ENCODE data around the gene KLK1.
"Not testable (repeated sequence)": the region's sequence is repeated elsewhere in the genome, so short reads cannot be mapped to it uniquely, and the experiment has no call there.

The KLK1 gene

GRCh38 chr19:50796634-50797428 is 26.8 kb downstream of the KLK1 start:
- no peak for DNase-seq
- in situ Hi-C loops (cut with HindIII; ENCODE audit: low pct_ligation_motif_present, low pct_unique_long_range_greater_than_20kb, low sequenced_read_pairs) = no loop called here

- DNase-seq = no peak
- in situ Hi-C loops (cut with HindIII; ENCODE audit: low pct_ligation_motif_present, low pct_unique_long_range_greater_than_20kb, low sequenced_read_pairs) = no loop called here
Observed at GRCh38 chr19:50796128-50796633, 27.4 kb downstream of the KLK1 start.

GRCh38 chr19:50795664-50796073 is 27.9 kb downstream of the KLK1 start:
- DNase-seq = no peak
- in situ Hi-C loops (cut with HindIII; ENCODE audit: low pct_ligation_motif_present, low pct_unique_long_range_greater_than_20kb, low sequenced_read_pairs) = no loop called here

GRCh38 chr19:50794876-50795663 is 28.5 kb downstream of the KLK1 start:
- in situ Hi-C loops (cut with HindIII; ENCODE audit: low pct_ligation_motif_present, low pct_unique_long_range_greater_than_20kb, low sequenced_read_pairs) = no loop called here
- no peak for DNase-seq

GRCh38 chr19:50794074-50794875 is 29.3 kb downstream of the KLK1 start:
- DNase-seq = no peak
- in situ Hi-C loops (cut with HindIII; ENCODE audit: low pct_ligation_motif_present, low pct_unique_long_range_greater_than_20kb, low sequenced_read_pairs) = no loop called here

GRCh38 chr19:50793558-50794065 is 30.0 kb downstream of the KLK1 start:
- DNase-seq = no peak
- in situ Hi-C loops (cut with HindIII; ENCODE audit: low pct_ligation_motif_present, low pct_unique_long_range_greater_than_20kb, low sequenced_read_pairs) = no loop called here

- in situ Hi-C loops (cut with HindIII; ENCODE audit: low pct_ligation_motif_present, low pct_unique_long_range_greater_than_20kb, low sequenced_read_pairs) = no loop called here
- no peak for DNase-seq
Observed at GRCh38 chr19:50792272-50793250, 31.0 kb downstream of the KLK1 start.

- in situ Hi-C loops (cut with HindIII; ENCODE audit: low pct_ligation_motif_present, low pct_unique_long_range_greater_than_20kb, low sequenced_read_pairs) = no loop called here
- no peak for DNase-seq
Observed at GRCh38 chr19:50791594-50792271, 31.9 kb downstream of the KLK1 start.

GRCh38 chr19:50790922-50791467 is 32.6 kb downstream of the KLK1 start:
- in situ Hi-C loops (cut with HindIII; ENCODE audit: low pct_ligation_motif_present, low pct_unique_long_range_greater_than_20kb, low sequenced_read_pairs) = no loop called here
- DNase-seq = no peak

GRCh38 chr19:50790396-50790795 is 33.2 kb downstream of the KLK1 start, which contains the start of gene ACP4:
Gene ACP4 (plus strand): TSS chr19:50790415. CDS start chr19:50790415, 0 bp downstream.
- in situ Hi-C loops (cut with HindIII; ENCODE audit: low pct_ligation_motif_present, low pct_unique_long_range_greater_than_20kb, low sequenced_read_pairs) = no loop called here

GRCh38 chr19:50785329-50785728 is 38.3 kb downstream of the KLK1 start:
- in situ Hi-C loops (cut with HindIII; ENCODE audit: low pct_ligation_motif_present, low pct_unique_long_range_greater_than_20kb, low sequenced_read_pairs) = no loop called here
- no peak for DNase-seq

More at GRCh38 chr19:50790396-50790795, 33.2 kb downstream of the KLK1 start, which contains the start of gene ACP4:
- DNase-seq = no peak

- in situ Hi-C loops (cut with HindIII; ENCODE audit: low pct_ligation_motif_present, low pct_unique_long_range_greater_than_20kb, low sequenced_read_pairs) = no loop called here
- no peak for DNase-seq
Observed at GRCh38 chr19:50784710-50785109, 38.9 kb downstream of the KLK1 start.

GRCh38 chr19:50783848-50784152 is 39.8 kb downstream of the KLK1 start:
- in situ Hi-C loops (cut with HindIII; ENCODE audit: low pct_ligation_motif_present, low pct_unique_long_range_greater_than_20kb, low sequenced_read_pairs); DNase-seq: not testable (repeated sequence)

- in situ Hi-C loops (cut with HindIII; ENCODE audit: low pct_ligation_motif_present, low pct_unique_long_range_greater_than_20kb, low sequenced_read_pairs) = no loop called here
- no peak for DNase-seq
Observed at GRCh38 chr19:50780753-50781435, 42.7 kb downstream of the KLK1 start.

- in situ Hi-C loops (cut with HindIII; ENCODE audit: low pct_ligation_motif_present, low pct_unique_long_range_greater_than_20kb, low sequenced_read_pairs) = no loop called here
- DNase-seq = no peak
Observed at GRCh38 chr19:50779504-50780457, 43.8 kb downstream of the KLK1 start.
